ENCODE measurements around the gene RYR3.

Gene RYR3

DNA sequence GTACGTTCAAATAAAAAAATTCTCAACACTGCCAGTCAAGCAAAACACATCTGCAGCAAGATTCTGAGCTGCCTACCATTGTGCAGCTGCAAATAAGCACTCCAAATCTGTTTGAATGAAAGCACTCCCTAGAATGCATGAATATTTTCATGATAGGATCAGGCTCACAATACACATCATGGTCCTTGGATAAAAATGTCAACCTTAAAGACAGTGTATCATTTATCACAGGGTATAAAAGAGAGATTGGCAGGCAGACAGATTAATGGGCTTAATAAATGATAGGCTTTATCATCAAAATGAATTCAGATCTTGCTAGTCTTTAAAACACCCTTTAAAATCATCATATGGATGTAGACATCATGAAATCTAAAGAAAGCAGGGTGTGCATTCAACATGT lies 9.2 kb downstream of the RYR3 start:
- FAIRE-seq: no peak
- no peak for DNase-seq (ENCODE audit: low spot score)

DNA sequence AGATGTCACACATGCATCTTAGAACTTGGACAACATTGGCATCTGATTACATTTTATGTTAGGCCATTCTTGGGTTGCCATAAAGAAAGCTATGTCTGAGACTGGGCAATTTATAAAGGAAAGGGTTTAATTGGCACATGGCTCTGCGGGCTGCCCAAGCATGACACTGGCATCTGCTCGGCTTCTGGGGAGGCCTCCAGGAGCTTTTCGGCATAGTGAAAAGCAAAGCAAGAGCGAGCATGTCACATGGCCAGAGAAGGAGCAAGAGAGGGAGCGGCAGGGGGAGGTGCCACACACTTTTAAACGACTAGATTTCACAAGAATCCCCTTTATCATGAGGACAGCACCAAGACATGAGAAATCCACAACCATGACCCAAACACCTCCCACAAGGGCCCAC lies 11.3 kb downstream of the RYR3 start:
- no peak for FAIRE-seq
- DNase-seq (ENCODE audit: low spot score): no peak

DNA sequence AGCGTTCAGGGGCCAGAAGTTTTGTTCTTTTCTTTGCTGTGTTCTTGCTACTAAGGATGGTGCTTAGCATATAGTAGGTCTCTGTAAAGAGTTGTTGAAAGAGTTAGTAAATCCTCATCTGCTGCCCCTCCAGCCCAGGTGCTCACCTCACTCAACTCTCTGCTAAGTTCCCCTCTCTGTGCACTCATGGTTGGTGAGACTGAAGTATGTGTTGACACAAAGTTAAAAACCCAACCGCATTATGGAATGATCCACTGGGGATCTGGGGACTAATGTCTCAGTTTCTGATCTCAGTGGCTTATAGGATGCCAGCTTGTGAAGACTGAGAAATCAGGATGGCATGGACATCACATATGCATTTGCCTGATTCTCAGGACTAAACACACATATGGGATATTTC lies 13.8 kb downstream of the RYR3 start:
- FAIRE-seq: no peak
- DNase-seq (ENCODE audit: low spot score): no peak

DNA sequence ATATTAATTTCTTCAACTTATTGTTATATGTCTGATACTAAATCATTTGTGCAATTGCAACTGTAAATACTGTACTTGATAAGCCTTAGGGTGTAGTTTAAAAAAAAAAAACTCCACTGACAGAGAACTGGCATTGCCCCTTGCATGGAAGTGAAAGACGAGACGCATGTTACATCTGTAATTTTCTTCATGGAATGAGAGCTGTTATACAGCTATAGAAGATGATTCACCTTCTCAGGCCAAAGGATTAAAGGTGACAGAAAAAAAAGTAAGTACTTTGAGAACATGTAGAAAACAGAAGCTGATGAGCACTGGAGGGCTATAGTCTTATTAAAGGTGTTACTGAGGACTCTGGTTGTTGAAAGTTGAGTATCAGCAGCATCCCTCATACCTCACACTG lies 16.1 kb downstream of the RYR3 start:
- no peak for DNase-seq (ENCODE audit: low spot score)
- no peak for FAIRE-seq

DNA sequence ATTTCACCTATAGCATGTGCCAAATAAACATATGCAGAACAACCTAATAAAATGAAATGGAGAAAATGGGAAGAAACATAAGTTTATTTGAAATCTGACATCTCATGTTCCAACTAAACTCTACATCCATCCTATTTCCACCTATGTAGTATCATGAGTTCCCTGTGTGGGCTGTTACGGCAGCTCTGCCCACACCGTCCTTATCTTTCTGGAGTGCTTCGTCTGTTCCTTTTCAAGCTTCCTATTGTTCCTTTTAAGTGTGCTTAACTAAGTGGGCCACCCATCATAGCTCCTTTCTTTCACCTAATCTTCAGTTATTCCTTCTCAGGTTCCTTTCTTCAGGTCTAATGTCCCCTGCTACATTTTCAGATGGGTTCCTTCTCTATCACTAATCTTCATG lies 17.3 kb downstream of the RYR3 start:
- FAIRE-seq (no peak), DNase-seq (ENCODE audit: low spot score) (no peak)

DNA sequence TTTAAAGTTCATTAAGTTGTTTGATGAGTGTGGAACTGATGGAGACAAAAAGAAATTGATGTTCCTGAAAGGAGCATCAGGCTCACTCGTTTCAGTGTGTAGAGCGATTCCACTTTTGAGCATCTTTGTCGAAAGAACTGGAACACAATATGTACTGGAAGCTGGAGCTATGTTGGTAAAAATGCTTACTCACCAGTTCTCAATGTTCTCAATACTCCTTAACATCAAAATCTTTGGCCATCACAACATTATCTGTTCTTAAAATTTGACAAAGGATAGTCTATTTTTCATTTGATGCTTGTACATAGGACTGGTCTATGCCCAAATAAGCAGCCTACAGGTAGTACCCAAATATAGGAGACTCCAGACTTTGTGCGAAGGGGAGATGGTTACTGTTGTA lies 18.7 kb downstream of the RYR3 start:
- DNase-seq (ENCODE audit: low spot score) (no peak), FAIRE-seq (no peak)

DNA sequence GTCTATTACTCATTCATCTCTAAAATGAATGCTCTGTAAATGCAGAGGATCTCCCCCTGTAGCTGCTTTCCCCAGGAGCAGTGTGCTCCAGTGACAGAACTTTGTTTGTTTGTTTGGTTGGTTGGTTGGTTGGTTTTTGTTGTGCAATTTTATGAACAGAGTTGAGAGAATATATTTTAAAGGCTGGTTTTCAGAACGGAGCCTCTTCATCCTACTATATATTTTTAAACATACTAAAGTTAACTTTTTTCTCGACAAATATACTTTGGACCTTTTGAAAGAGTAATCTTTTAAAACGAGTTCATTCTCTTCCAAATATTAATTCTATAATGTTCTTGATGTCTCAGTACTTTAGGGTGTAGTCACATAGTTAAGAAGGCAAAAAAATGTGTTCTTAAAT lies 20.2 kb downstream of the RYR3 start:
- DNase-seq (ENCODE audit: low spot score) (no peak), FAIRE-seq (no peak)

DNA sequence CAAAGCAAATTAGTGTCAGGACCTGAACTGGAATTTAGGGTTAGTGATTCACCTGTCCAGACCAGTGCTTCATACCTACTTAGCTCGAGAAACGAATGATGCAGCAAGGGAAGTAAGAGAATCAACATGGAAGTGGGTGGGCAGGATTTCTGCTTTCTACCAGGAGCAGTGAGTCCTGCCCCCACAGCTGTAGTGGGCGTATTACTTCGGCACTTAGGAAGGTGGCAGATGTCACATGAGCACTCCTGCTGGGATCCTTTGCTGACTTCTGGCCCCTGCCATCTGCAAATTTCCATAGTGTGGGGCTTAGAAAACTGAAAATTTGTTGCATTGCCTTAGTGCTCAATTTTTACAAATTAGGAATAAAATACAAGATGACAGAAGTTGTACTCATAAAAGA lies 31.2 kb downstream of the RYR3 start:
- DNase-seq (ENCODE audit: low spot score): no peak
- FAIRE-seq: no peak

DNA sequence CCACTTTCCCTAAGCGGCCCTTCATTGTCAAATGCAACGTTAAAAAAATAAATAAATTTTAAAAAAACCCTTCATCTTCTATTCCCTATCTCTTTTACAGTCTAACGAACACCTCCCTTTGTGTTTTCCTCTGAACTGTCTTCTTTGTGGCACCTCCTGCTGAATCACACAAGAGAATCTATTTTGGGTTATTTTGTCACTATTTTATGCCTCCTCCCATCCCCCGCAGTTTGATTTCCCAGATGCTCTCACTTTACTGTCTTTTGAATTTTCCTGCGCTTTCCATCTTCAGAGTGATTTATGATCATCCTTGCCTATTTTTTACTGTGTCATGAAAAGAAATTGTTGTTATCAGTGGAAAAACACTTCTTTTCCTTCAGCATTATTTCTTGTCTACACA lies 32.5 kb downstream of the RYR3 start:
- FAIRE-seq: no peak
- no peak for DNase-seq (ENCODE audit: low spot score)

DNA sequence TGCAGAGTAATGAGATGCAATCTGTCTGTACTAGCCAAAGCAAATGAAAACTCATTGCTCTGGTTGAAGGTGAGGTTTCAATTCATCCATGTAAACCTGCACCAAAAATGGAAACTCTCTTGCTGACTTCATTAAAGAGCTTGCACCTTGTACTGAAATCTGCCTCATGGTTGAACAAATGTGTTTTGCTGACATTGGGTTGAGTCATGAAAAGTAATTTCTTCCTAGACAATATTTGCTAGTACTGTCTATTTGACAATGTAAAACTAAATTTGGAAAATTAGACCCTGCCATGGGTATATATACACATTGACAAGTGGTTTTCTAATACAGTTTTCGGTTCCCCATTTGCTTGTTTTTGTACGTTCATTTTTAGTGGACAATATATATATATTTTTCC lies 33.3 kb downstream of the RYR3 start:
- FAIRE-seq: no peak
- no peak for DNase-seq (ENCODE audit: low spot score)

DNA sequence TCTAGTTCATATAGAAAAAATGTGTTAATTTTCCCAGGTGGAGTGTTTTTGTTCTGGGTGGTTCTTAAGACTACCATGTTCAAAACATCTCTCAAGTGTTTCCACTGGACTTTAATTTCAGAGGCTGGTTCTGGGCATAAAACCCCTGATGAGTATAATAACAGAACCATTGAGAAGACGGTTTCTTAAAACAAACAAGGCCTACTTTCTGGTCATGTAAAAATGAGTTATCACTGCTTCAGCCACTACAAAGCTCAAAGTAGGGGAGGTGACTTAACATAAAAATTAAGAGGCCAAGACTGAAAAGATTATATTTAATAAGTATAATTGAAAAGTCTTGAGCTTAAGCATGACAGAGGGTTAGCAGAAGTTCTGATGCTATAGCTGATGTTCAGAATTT lies 33.8 kb downstream of the RYR3 start:
- DNase-seq (ENCODE audit: low spot score) (no peak), FAIRE-seq (no peak)

DNA sequence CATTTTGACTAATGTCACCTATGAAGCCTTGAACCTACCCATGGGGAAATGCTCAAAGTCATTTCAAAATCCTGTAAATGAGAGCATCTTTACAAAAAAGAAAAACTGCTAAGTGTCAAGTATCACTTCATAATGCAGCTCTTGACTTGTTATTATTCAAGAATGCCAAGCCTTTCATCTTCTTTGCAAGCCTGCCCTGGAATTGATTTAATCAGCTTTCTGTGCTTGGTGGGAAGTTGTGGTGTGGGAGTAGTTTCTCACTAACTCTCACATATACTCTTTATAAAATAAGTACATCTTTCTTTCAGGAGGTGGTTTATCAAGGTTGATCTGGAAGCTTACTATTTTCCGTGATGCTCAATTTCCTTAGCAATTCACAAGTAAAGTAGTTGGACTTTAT lies 43.6 kb downstream of the RYR3 start:
- FAIRE-seq (no peak), DNase-seq (ENCODE audit: low spot score) (no peak)

DNA sequence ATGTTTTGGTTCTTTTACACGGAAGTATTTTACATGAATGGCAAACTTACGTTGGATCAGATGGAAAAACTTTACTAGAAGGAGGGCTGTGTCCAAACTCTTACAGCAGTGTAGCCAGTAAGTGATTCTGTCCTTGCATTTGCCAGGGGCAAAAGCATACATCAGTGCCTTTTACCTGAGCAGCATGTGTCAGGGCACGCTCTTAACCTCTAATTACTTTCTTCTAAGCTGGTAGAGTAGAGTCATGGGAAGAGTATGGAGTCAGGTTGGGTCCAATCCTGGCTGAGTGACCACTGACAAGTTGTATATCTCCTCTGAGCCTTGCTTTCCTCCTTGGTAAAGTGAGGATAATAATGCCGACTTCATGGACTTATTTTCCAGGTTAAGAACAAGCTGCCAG lies 47.1 kb downstream of the RYR3 start:
- FAIRE-seq: no peak

DNA sequence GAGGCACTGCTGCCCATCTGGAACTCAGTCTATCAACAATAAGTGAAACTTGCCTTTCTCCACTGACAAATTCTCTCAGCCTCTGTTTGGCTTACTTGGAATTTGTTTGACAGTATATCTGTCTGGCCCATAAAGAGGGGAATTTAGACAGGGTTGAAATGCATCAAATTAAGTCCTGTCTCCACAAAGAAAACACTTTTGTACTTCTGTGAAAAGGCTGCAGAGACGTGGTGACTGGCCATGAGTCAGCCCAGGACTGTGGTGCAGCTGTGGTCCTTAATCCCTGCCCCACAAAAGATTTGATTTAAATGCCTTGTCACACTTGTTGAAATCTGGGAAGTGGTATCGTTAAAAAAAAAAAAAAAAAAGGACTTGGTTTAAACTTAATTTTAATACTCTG lies 47.5 kb downstream of the RYR3 start:
- DNase-seq (ENCODE audit: low spot score): peak; percentile 32
- no peak for FAIRE-seq

More for the DNA sequence above, 47.1 kb downstream of the RYR3 start:
- DNase-seq (ENCODE audit: low spot score): no peak

DNA sequence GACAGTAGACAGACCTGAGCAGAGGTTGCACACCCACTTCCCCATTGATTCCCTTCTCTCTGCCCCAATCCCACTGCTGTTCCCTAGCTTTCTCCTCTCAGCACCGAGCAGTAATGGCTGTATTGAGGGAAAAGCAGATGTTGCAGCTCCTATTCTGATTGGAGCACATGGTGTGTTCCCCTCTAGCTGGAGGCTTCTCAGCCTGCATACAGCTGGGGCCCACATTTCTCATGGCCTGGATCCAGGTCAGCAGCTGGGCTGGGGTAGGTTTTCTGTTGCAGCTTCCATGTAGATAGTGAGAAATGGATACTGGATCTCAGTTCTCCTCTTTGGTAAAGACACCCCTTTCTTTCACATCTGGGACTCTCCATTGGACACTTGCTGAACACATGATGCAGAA lies 50.1 kb downstream of the RYR3 start:
- FAIRE-seq: no peak

DNA sequence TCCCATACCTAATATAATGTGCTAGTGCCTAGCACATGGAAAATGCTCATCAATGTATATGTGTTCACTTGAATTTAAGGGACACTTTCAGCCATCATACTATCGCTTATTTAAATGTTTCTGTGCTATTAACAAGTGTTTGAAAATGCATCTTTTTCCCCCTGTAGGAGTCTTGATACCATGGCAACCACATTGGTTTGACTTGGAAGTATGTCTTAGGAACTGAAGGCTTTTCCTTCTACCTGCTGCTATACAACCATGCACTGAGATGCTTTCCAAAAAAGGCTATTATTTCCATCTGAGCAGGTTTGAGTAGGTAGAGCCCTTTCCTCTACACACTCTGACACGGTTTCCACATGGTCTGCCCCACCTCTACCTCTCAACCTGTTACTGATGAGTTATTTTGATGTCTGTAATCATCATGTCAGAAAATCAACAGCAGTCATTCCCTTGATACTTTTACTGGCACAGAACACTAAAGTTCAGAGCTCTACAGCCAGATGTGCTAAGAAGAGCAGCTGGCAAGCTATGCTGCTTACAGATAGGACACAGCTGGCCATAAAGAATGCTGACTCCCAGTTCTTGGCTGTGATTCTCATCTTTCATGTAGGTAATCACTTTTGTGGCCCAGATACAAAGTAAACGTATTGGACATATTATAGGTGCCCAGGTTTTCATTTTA lies 59.3 kb downstream of the RYR3 start:
- FAIRE-seq: no peak
- no peak for DNase-seq (ENCODE audit: low spot score)

More for the DNA sequence above, 50.1 kb downstream of the RYR3 start:
- DNase-seq (ENCODE audit: low spot score): no peak

DNA sequence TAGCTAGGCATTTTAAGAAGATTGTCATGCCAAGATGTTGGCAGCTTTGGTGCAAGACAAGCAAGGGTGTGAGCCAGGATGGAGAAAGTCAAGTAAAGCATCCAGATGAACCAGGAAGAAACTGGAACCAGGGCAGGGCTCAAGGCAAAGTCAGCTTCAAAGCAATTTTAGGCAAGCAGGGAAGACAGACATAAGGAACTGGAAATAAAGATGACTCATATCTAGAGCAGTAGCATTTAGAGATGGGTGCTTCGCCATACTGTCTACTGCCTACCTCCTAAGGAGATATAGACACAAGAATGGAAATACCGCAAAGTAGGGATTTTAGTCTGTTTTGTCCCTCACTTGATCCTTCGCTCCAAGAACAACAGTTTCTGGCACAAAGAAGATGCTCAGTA lies 59.9 kb downstream of the RYR3 start:
- DNase-seq (ENCODE audit: low spot score): no peak
- no peak for FAIRE-seq

DNA sequence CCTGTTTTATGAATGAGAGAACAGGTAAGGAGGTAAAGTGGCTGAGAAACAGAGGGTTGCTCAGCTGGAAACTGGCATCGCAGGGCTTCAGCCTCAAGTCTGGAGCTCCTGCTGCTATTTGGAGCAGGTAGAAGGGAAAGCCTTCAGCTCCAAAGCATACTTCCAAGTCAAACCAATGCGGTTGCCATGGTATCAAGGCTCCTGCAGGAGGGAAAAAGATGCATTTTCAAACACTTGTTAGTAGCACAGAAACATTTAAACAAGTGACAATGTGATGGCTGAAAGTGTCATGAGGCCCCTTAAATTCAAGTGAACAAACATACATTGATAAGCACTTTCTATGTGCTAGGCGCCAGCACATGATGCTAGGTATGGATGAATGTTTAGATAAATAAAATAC lies 60.4 kb downstream of the RYR3 start:
- DNase-seq (ENCODE audit: low spot score) (no peak), FAIRE-seq (no peak)

DNA sequence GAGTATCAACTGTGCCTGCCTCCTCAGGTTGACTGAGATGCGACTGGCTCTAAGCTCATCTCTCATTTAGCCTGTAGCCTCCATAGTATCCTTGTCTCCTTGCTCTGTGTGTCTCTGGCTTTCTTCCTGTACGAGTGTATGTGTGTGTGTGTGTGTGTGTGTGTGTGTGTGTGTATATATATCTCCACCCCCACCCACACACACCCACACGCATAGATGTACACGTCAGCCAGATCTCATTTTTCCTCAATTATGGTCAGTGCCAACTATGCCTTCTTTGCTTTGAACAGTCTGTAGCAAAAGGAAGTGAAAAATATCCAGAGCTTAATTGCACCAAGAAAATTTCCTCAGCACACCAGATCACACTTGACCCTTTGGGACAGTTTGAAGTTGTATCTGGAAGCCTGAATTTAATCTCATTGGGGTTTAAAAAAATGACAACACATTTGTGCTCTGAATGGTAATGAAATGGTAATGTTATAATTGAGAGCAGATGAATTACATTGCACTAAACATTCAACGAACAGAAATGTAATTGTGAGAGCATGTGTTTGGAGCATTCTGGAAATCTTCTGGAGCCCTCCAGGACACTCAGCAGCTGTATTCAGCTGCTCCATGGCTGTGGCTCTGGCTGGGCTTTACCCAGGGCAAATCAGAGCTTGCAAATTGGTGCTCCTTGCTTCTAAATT lies 63.6 kb downstream of the RYR3 start:
- FAIRE-seq: peak; percentile 5

DNA sequence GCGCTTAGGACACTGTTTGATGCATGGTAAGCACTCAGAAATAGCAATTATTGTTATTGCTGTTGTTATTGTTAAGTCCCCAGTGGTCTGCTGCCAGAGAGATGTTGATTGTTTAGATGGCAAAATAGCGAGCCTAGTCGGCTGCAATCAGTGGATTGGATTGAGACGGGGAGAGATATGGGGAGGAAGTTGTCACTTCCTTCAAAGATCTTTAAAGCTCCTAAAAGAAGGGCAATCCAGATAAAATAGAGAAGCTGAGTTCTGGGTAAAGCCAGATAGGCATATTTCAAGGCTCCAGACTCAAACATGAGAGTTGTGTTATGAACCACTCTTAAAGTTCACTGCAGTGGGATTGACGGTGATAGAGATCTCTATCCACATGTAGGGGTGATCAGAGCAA lies 64.5 kb downstream of the RYR3 start:
- DNase-seq (ENCODE audit: low spot score): no peak
- FAIRE-seq: no peak

More for the DNA sequence above, 63.6 kb downstream of the RYR3 start:
- no peak for DNase-seq (ENCODE audit: low spot score)

DNA sequence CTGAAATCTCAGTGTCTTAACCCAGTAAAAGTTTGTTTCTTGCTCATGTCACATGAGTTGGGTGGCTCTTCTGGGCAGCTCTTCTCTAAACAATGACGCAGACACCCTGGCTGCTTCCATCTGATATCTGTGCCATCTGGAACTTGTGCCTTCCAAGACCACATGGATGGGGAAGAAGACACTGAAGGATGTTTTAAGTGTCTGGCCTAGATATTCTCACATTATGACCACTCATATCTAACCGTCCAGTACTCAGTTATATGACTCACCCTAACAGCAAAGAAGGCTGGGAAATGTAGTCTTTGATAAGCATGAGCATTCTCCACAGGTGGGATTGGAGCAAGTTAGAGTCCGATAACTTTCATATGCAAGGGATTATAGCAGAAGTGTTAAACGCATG lies 66.4 kb downstream of the RYR3 start:
- no peak for DNase-seq (ENCODE audit: low spot score)
- no peak for FAIRE-seq

DNA sequence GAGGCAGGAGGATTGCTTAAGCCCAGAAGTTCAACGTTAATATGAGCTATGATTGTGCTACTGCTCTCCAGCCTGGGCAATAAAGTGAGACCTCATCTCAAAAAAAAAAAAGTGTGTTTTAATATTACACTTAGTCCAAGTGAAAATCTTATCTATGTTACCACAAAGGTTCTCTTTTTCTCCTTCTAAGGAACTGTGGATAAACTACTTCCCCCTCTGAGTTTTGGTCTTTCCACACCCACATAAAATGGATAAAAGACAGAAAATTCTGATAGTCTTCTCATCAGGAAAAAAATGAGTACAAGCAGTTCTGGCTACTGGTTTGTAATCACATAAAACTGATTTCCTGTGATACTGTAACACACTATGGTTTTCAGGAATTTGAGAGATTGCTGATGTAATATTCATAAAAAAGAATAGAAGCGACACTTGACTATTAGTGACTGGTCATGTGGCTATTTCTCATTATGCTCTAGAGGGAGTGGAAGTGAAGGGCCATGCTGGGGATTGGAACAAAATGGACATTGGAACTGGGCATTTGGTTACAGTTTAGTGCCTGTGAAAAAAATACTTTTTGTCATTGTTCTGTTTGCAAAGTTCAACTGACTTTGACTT lies 68.2 kb downstream of the RYR3 start:
- DNase-seq (ENCODE audit: low spot score) (no peak), FAIRE-seq (no peak)

DNA sequence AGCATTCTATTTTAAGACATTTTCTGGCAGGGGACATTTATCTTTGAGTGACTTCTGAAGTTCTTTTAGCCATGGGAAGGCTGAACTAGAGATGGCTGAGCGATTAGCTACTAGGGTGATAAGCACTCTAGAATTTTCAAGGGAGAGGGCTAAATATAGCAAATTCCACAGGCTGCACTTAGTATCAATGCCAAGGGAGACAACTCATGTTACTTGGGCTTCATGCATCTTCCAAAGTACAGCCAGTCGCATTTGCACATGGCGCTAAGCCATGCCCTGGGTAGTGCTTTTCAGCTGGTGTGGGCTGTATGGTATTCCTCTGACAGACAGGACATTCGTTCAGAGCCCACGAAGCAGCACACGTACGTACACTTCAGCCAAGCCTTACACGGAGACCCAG lies 69.6 kb downstream of the RYR3 start:
- FAIRE-seq (no peak), DNase-seq (ENCODE audit: low spot score) (no peak)

Data from urothelium cell line (cell line).